Measurements from ENCODE around the gene HTT. TPM values are rescaled to one million over a fixed set of nuclear protein-coding genes. Genes with fewer than 3 reads are reported as not detected.

Gene HTT
- total RNA-seq, 2 donors from 2014 or later: 56.3 to 89.5 TPM

DNA sequence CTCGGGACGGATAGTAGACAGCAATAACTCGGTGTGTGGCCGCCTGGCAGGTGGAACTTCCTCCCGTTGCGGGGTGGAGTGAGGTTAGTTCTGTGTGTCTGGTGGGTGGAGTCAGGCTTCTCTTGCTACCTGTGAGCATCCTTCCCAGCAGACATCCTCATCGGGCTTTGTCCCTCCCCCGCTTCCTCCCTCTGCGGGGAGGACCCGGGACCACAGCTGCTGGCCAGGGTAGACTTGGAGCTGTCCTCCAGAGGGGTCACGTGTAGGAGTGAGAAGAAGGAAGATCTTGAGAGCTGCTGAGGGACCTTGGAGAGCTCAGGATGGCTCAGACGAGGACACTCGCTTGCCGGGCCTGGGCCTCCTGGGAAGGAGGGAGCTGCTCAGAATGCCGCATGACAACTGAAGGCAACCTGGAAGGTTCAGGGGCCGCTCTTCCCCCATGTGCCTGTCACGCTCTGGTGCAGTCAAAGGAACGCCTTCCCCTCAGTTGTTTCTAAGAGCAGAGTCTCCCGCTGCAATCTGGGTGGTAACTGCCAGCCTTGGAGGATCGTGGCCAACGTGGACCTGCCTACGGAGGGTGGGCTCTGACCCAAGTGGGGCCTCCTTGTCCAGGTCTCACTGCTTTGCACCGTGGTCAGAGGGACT, 168.8 kb downstream of the HTT start:
- Histone ChIP-seq H3K27ac (no peak overlapping the region), H3K4me1 (ENCODE audit: control insufficient read depth in 1 of 2, low read depth in 2 of 2) (peaks cover 0 to 8% of the 10 kb centered on the region in 2 donors), H3K27me3 (replicated peaks; ENCODE audit: insufficient read depth) (no peaks in the 10 kb centered on the region), H3K36me3 (peaks cover 17% of the 10 kb centered on the region), H3K9me3 (no peaks in the 10 kb centered on the region), H3K4me3 (no peak overlapping the region)
- TF ChIP-seq, protein P1, sequence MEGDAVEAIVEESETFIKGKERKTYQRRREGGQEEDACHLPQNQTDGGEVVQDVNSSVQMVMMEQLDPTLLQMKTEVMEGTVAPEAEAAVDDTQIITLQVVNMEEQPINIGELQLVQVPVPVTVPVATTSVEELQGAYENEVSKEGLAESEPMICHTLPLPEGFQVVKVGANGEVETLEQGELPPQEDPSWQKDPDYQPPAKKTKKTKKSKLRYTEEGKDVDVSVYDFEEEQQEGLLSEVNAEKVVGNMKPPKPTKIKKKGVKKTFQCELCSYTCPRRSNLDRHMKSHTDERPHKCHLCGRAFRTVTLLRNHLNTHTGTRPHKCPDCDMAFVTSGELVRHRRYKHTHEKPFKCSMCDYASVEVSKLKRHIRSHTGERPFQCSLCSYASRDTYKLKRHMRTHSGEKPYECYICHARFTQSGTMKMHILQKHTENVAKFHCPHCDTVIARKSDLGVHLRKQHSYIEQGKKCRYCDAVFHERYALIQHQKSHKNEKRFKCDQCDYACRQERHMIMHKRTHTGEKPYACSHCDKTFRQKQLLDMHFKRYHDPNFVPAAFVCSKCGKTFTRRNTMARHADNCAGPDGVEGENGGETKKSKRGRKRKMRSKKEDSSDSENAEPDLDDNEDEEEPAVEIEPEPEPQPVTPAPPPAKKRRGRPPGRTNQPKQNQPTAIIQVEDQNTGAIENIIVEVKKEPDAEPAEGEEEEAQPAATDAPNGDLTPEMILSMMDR (IDR thresholded peaks at IDR 0.05): no peak
- no peak for ATAC-seq (ENCODE audit: insufficient number of reproducible peaks, low FRiP score, low read depth)
- no peak for DNase-seq (ENCODE audit: low spot score)

DNA sequence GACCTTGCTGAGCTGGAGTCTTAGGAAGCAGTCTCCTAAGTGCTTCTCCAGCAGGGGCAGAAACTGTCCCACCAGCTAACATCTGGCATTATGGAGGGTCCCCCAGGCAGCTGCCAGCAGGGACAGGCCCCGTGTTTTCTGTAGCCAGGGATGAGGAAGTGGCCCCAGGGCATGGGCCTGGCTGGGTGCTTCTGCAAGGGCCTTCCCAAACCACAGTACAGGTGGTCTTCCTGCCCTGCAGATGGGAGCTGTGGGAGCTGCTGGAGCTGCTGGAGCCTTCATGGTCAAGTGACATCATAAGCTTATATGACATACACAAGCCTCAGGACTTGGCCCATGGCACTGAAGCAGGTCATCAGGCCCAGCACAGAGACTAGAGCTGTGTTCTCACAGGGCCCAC, 169.5 kb downstream of the HTT start:
- DNase-seq (ENCODE audit: low spot score): no peak
- no peak overlapping the region for H3K27ac ChIP-seq
- H3K36me3 ChIP-seq: peaks cover 11% of the 10 kb centered on the region

DNA sequence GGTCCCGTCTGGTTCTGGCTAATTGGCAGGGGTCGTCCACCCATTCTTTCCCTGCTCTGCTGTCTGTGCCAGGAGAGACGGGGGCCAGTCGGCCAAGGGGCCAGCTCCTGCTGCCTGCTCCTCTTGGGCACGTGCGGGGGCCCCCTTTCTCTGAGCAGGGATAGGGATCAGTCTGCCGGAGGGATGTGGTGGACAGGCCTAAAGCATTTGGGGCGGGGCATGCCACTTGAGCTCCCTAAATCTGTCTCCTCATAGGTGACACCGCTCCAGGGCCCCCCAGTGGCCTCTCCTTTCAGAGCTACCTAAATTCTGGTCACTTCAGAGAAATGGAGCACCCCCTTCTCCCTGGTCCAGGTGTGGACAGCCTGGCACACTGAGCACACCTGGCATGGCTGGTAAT, 170.3 kb downstream of the HTT start:
- no peak for ATAC-seq (ENCODE audit: insufficient number of reproducible peaks, low FRiP score, low read depth)
- H3K4me1 ChIP-seq (ENCODE audit: control insufficient read depth in 1 of 2, low read depth in 2 of 2): peaks cover 0 to 8% of the 10 kb centered on the region in 2 donors
- H3K27ac ChIP-seq: no peak overlapping the region
- no peaks in the 10 kb centered on the region for H3K27me3 ChIP-seq (replicated peaks; ENCODE audit: insufficient read depth)
- H3K36me3 ChIP-seq: peaks cover 4% of the 10 kb centered on the region
- TF ChIP-seq, protein P1 (IDR thresholded peaks at IDR 0.05): no peak
- H3K4me3 ChIP-seq: no peak overlapping the region
- DNase-seq (ENCODE audit: low spot score): no peak
- H3K9me3 ChIP-seq: no peaks in the 10 kb centered on the region

More for the DNA sequence above, 169.5 kb downstream of the HTT start:
- no peak for ATAC-seq (ENCODE audit: insufficient number of reproducible peaks, low FRiP score, low read depth)
- no peaks in the 10 kb centered on the region for H3K27me3 ChIP-seq (replicated peaks; ENCODE audit: insufficient read depth)
- no peak overlapping the region for H3K4me3 ChIP-seq
- TF ChIP-seq, protein P1 (IDR thresholded peaks at IDR 0.05): no peak
- peaks cover 0 to 8% of the 10 kb centered on the region in 2 donors for H3K4me1 ChIP-seq (ENCODE audit: control insufficient read depth in 1 of 2, low read depth in 2 of 2)
- H3K9me3 ChIP-seq: no peaks in the 10 kb centered on the region

DNA sequence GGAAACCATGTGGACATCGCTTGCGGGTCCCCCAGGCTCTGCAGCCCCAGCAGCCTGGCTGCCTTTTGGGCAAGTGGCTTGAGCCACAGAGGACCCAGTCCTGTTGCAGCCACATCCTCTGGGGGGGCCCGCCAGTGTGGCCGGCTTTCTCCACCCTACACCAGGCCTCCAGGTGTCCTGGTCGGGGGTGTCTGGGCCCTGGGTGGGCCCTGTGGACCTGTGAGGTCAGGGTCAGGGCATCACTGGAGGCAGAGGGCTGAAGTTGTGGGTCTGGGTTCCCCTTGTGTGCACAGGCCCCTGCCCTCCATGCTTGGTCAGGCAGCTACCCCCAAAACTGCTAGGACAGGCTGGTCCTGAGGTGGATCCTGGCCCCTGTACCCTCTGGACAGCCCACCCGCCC, 171.2 kb downstream of the HTT start:
- Histone ChIP-seq H3K4me1 (ENCODE audit: control insufficient read depth in 1 of 2, low read depth in 2 of 2) (peaks cover 0 to 8% of the 10 kb centered on the region in 2 donors), H3K27ac (no peak overlapping the region), H3K4me3 (no peak overlapping the region), H3K27me3 (replicated peaks; ENCODE audit: insufficient read depth) (no peaks in the 10 kb centered on the region), H3K36me3 (no peaks in the 10 kb centered on the region), H3K9me3 (no peaks in the 10 kb centered on the region)
- DNase-seq (ENCODE audit: low spot score) (no peak), ATAC-seq (ENCODE audit: insufficient number of reproducible peaks, low FRiP score, low read depth) (no peak)
- TF ChIP-seq, protein P1 (IDR thresholded peaks at IDR 0.05): no peak

DNA sequence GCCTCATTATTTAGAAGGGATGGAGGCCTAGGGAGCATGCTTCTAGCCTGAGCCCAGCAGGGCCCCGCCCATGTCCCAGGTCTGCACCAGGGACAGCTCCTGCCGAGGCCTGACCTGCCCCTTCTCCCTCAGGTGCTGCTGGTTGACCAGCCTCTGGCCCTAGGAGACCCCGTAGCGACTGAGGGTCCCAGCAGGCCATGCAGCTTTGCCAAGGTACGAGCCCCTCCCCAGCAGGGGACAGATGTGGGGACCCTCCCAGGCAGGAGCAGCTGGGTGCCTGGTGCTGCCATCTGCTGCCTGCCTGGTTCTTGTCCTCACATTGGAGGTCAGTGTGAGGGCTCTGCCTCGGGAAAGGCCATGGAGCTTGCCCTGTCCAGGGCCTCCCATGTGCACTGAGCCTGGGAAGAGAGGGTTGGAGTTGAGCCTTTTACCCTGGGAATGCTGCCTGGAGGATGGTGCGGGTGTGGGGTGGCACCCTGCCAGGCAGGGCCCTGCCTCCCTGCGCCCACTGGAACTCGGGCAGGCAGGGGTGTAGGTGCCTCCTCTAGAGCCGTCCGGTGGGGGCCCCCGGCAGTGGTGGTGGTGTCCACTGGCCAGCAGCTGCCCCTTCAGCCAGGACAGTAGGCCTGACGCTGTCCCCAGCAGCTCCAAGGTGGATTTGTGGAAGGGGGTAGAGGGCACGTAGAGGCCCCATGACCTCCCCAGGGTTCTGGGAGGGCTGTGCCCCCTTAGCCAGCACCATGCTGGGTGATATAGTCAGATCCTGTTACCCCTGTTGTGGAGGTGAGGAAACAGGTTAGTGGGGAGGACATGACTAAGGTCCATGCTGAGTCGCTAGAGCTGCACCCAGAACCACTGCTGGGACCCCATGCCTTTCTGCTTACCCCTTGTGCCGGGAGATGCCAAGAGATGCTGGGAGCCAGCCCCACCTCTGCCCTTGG, 172.2 kb downstream of the HTT start:
- Histone ChIP-seq H3K27ac (no peak overlapping the region), H3K9me3 (no peaks in the 10 kb centered on the region), H3K4me3 (no peak overlapping the region), H3K36me3 (no peaks in the 10 kb centered on the region), H3K27me3 (replicated peaks; ENCODE audit: insufficient read depth) (no peaks in the 10 kb centered on the region), H3K4me1 (ENCODE audit: control insufficient read depth in 1 of 2, low read depth in 2 of 2) (peaks cover 0 to under 1% of the 10 kb centered on the region in 2 donors)
- TF ChIP-seq, protein P1 (IDR thresholded peaks at IDR 0.05): no peak
- DNase-seq (ENCODE audit: low spot score) (no peak), ATAC-seq (ENCODE audit: insufficient number of reproducible peaks, low FRiP score, low read depth) (no peak)

All from thoracic aorta (tissue), 2 donors.